T-cell (primary cell): ENCODE results near the gene ABCB10. TPM values are rescaled to one million over a fixed set of nuclear protein-coding genes. Genes with fewer than 3 reads are reported as not detected.

Source experiments
- ATAC-seq, 4 experiments: fragments of 200-7000 bp in 3 of 4; fragments of 150-1000 bp in 1 of 4; cut with Tn5 transposase; replicated peaks in 1 of 4; 1 replicate in 3 of 4; 2 replicates in 1 of 4; pipeline ENCODE4 v1.10.0; 2021; ENCODE audit warnings: moderate library complexity in 3 of 4, mild to moderate bottlenecking in 2 of 4, moderate number of reproducible peaks in 1 of 4
- CTCF ChIA-PET, 2 donors: fragments of 300-600 bp; sonication (Branson Sonifier 250); formaldehyde crosslinking; loops; one replicate each; lab custom pipeline; 2022; ENCODE audit warnings: antibody characterized with exemption in 2 of 2; lab: Charles Lee
- POLR2A ChIA-PET, 2 donors: fragments of 300-600 bp; sonication (Branson Sonifier 250); formaldehyde crosslinking; loops; one replicate each; lab custom pipeline; 2022; ENCODE audit warnings: antibody characterized with exemption in 2 of 2; lab: Charles Lee
- DNase-seq, 35 experiments: peaks; one replicate each; pipeline versions ENCODE4 v3.0.0 to v3.0.0-alpha.2; 2013 to 2023
- H3K27ac ChIP-seq: one replicate; pipeline ENCODE4 v1.5.1; 2013; ENCODE audit warnings: low read length
- H3K27me3 ChIP-seq, 2 experiments: replicated peaks in 1 of 2; 1 replicate in 1 of 2; 2 replicates in 1 of 2; pipeline versions ENCODE4 v1.6.1 to v1.7.0; 2013; ENCODE audit warnings: low read length in 1 of 2, mixed read lengths in 1 of 2; ENCODE audit not compliant: control insufficient read depth in 2 of 2, insufficient read depth in 2 of 2; ENCODE audit errors: extremely low read depth in 1 of 2
- H3K36me3 ChIP-seq, 2 donors: 1 replicate in 1 of 2; 2 replicates in 1 of 2; pipeline versions ENCODE4 v1.6.1 to v1.7.0; 2013; ENCODE audit warnings: low read length in 1 of 2; ENCODE audit not compliant: control insufficient read depth in 2 of 2, insufficient read depth in 1 of 2; ENCODE audit errors: extremely low read depth in 1 of 2
- H3K4me1 ChIP-seq, 2 experiments: 1 replicate in 1 of 2; 2 replicates in 1 of 2; pipeline versions ENCODE4 v1.6.1 to v1.7.0; 2013; ENCODE audit warnings: low read length in 2 of 2, mixed read lengths in 1 of 2; ENCODE audit not compliant: insufficient read depth in 2 of 2, control insufficient read depth in 1 of 2; ENCODE audit errors: extremely low read depth in 1 of 2
- H3K4me3 ChIP-seq, 2 donors: 1 replicate in 1 of 2; 2 replicates in 1 of 2; pipeline versions ENCODE4 v1.5.1 to v1.7.0; 2013; ENCODE audit warnings: mild to moderate bottlenecking in 2 of 2, low read length in 1 of 2, moderate library complexity in 1 of 2; ENCODE audit not compliant: control insufficient read depth in 1 of 2; ENCODE audit errors: extremely low read depth in 1 of 2
- H3K9me3 ChIP-seq: 2 replicates; pipeline ENCODE4 v1.7.0; 2013
- H3K27ac Mint-ChIP-seq, 2 donors: one replicate each; pipeline ENCODE4 v1.8.0; 2020 to 2021; ENCODE audit warnings: mild to moderate bottlenecking in 2 of 2, mixed read lengths in 2 of 2
- H3K27me3 Mint-ChIP-seq, 2 donors: one replicate each; pipeline ENCODE4 v1.8.0; 2021 to 2022; ENCODE audit warnings: mixed read lengths in 2 of 2
- H3K36me3 Mint-ChIP-seq: one replicate; pipeline ENCODE4 v1.8.0; 2021; ENCODE audit warnings: mixed read lengths
- H3K4me1 Mint-ChIP-seq, 3 donors: one replicate each; pipeline ENCODE4 v1.8.0; 2020 to 2022; ENCODE audit warnings: mixed read lengths in 3 of 3, mild to moderate bottlenecking in 1 of 3
- H3K4me3 Mint-ChIP-seq, 3 donors: one replicate each; pipeline ENCODE4 v1.8.0; 2020 to 2022; ENCODE audit warnings: mild to moderate bottlenecking in 3 of 3, mixed read lengths in 3 of 3, moderate library complexity in 3 of 3
- H3K9me3 Mint-ChIP-seq, 3 donors: one replicate each; pipeline ENCODE4 v1.8.0; 2020 to 2022; ENCODE audit warnings: mixed read lengths in 3 of 3
- WGBS: methylation state at CpG from one replicate; pipeline ENCODE4 v1.1.5; 2013; ENCODE audit warnings: missing lambda C conversion rate; ENCODE audit not compliant: insufficient coverage; 5-methylcytosine and 5-hydroxymethylcytosine counted together
- total RNA-seq, 35 experiments: library from RNA in 6 of 35; stranded (reverse) in 6 of 35; fragments of 120-200 nt in 1 of 35; gene quantifications; one replicate each; pipeline versions ENCODE4 v1.2.1 to v1.2.4 and lab custom pipeline; 2013 to 2026

The ABCB10 gene
- total RNA-seq, 5 donors from 2014 or later (not counting 1 experiment from before 2014, with no cell fraction given), result 15.8 to 18.9 (median 18.2) TPM

DNA sequence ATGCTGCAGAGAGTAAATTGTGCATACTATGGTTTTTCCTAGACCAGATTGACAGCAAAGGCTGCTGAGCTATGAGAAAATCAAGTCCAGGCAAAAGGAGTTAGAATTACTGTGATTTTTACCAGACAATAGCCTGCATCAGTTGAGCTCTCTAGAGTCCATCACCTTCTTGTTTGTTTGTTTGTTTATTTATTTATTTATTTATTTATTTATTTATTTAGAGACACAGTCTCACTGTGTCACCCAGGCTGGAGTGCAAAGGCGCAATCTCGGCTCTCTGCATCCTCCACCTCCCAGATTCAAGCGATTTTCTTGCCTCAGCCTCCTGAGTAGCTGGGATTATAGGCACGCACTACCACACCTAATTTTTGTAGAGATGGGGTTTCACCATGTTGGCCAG, 24.2 kb upstream of the ABCB10 start:
- Mint-ChIP-seq H3K4me1 (peaks cover 0 to 4% (median 0%) of the 10 kb centered on the region in 3 donors), H3K4me3 (no peak overlapping the region), H3K9me3 (no peaks in the 10 kb centered on the region), H3K36me3 (no peaks in the 10 kb centered on the region), H3K27ac (no peak overlapping the region), H3K27me3 (peaks cover 4 to 6% of the 10 kb centered on the region in 2 donors)
- Histone ChIP-seq H3K27ac (no peak overlapping the region), H3K27me3 (no peaks in the 10 kb centered on the region), H3K4me1 (no peaks in the 10 kb centered on the region), H3K4me3 (no peak overlapping the region), H3K36me3 (no peaks in the 10 kb centered on the region), H3K9me3 (no peaks in the 10 kb centered on the region)
- CTCF ChIA-PET, result no interaction called here
- no peak for ATAC-seq
- no peak for DNase-seq
- no CpG with 5 or more reads among the region's 4 CpGs for WGBS
- POLR2A ChIA-PET, result no interaction called here

- Mint-ChIP-seq H3K27ac (no peak overlapping the region), H3K9me3 (no peaks in the 10 kb centered on the region), H3K36me3 (no peaks in the 10 kb centered on the region), H3K27me3 (peaks cover 4 to 6% of the 10 kb centered on the region in 2 donors), H3K4me3 (no peak overlapping the region), H3K4me1 (peaks cover 0 to 4% (median 0%) of the 10 kb centered on the region in 3 donors)
- DNase-seq (no peak), ATAC-seq (no peak)
- WGBS, result 92% methylated on average over 7 of the region's 11 CpGs
- CTCF ChIA-PET, result no interaction called here
- Histone ChIP-seq H3K27ac (no peak overlapping the region), H3K27me3 (peaks cover 0 to 4% of the 10 kb centered on the region in 2 experiments), H3K9me3 (no peaks in the 10 kb centered on the region), H3K4me1 (no peaks in the 10 kb centered on the region), H3K4me3 (no peak overlapping the region), H3K36me3 (no peaks in the 10 kb centered on the region)
- POLR2A ChIA-PET, result no interaction called here
Measured at GRCh38 chr1:229582011-229582694, 23.6 kb upstream of the ABCB10 start.

- H3K9me3 Mint-ChIP-seq, result no peaks in the 10 kb centered on the region
- Histone ChIP-seq H3K27ac (no peak overlapping the region), H3K9me3 (no peaks in the 10 kb centered on the region), H3K27me3 (peaks cover 0 to 4% of the 10 kb centered on the region in 2 experiments), H3K36me3 (no peaks in the 10 kb centered on the region), H3K4me1 (no peaks in the 10 kb centered on the region), H3K4me3 (no peak overlapping the region)
- no peaks in the 10 kb centered on the region for H3K36me3 Mint-ChIP-seq
- ChIA-PET CTCF (no interaction called here), POLR2A (no interaction called here)
- peaks cover 4 to 6% of the 10 kb centered on the region in 2 donors for H3K27me3 Mint-ChIP-seq
- no peak overlapping the region for H3K27ac Mint-ChIP-seq
- WGBS, result no CpG with 5 or more reads among the region's 3 CpGs
- no peak for DNase-seq
- no peak for ATAC-seq
- peaks cover 0 to 4% (median 0%) of the 10 kb centered on the region in 3 donors for H3K4me1 Mint-ChIP-seq
- H3K4me3 Mint-ChIP-seq, result no peak overlapping the region
Measured at GRCh38 chr1:229581485-229581884, 23.0 kb upstream of the ABCB10 start.

DNA sequence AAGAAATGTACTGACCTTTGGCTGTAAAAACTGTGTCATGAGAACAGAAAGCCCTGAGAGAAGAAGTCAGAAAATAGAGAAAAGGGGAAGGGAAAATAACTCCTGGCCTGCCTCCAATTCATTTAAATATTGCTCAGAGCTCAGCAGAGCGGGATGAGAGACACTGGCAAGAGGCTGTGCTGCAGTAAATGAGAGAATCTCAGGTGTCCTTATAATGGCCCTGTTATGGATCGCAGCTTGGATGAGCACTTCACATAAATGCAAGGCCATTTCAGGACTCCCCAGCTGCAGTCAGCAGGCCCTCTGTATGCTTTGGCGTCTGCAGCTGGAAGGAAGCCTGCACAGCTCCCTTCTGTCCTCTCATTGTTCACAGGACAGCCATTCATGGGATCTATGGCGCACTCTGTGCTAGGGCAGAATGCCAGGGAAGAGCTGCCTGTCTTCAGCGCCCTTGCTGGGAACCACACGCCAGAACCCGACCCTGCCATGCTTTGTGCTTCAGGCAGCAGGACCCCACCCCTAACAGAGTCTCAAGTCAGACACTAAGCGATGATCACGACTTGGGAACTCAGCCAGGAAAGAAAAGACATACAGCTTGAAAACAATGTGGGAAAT, 20.7 kb upstream of the ABCB10 start:
- WGBS, result 91% methylated on average over 6 of the region's 9 CpGs
- H3K9me3 Mint-ChIP-seq, result no peaks in the 10 kb centered on the region
- H3K4me3 Mint-ChIP-seq, result no peak overlapping the region
- DNase-seq, result no peak
- Histone ChIP-seq H3K27me3 (peaks cover 0 to 4% of the 10 kb centered on the region in 2 experiments), H3K4me3 (no peak overlapping the region), H3K27ac (no peak overlapping the region), H3K9me3 (no peaks in the 10 kb centered on the region), H3K36me3 (no peaks in the 10 kb centered on the region), H3K4me1 (no peaks in the 10 kb centered on the region)
- ChIA-PET POLR2A (no interaction called here), CTCF (no interaction called here)
- no peak overlapping the region for H3K27ac Mint-ChIP-seq
- peaks cover 0 to 4% (median 0%) of the 10 kb centered on the region in 3 donors for H3K4me1 Mint-ChIP-seq
- H3K36me3 Mint-ChIP-seq, result no peaks in the 10 kb centered on the region
- ATAC-seq, result no peak
- H3K27me3 Mint-ChIP-seq, result peaks cover 4 to 6% of the 10 kb centered on the region in 2 donors

- Histone ChIP-seq H3K27ac (no peak overlapping the region), H3K27me3 (peaks cover 0 to 4% of the 10 kb centered on the region in 2 experiments), H3K4me1 (no peaks in the 10 kb centered on the region), H3K4me3 (no peak overlapping the region), H3K9me3 (no peaks in the 10 kb centered on the region), H3K36me3 (no peaks in the 10 kb centered on the region)
- 86% methylated on average over 5 of the region's 14 CpGs for WGBS
- ChIA-PET CTCF (no interaction called here), POLR2A (no interaction called here)
- peaks cover 4 to 13% of the 10 kb centered on the region in 2 donors for H3K27me3 Mint-ChIP-seq
- no peak overlapping the region for H3K4me3 Mint-ChIP-seq
- H3K36me3 Mint-ChIP-seq, result no peaks in the 10 kb centered on the region
- H3K4me1 Mint-ChIP-seq, result peaks cover 0 to 4% (median 0%) of the 10 kb centered on the region in 3 donors
- DNase-seq, result no peak
- no peak overlapping the region for H3K27ac Mint-ChIP-seq
- H3K9me3 Mint-ChIP-seq, result no peaks in the 10 kb centered on the region
- no peak for ATAC-seq
Measured at GRCh38 chr1:229578168-229579058, 19.9 kb upstream of the ABCB10 start.

DNA sequence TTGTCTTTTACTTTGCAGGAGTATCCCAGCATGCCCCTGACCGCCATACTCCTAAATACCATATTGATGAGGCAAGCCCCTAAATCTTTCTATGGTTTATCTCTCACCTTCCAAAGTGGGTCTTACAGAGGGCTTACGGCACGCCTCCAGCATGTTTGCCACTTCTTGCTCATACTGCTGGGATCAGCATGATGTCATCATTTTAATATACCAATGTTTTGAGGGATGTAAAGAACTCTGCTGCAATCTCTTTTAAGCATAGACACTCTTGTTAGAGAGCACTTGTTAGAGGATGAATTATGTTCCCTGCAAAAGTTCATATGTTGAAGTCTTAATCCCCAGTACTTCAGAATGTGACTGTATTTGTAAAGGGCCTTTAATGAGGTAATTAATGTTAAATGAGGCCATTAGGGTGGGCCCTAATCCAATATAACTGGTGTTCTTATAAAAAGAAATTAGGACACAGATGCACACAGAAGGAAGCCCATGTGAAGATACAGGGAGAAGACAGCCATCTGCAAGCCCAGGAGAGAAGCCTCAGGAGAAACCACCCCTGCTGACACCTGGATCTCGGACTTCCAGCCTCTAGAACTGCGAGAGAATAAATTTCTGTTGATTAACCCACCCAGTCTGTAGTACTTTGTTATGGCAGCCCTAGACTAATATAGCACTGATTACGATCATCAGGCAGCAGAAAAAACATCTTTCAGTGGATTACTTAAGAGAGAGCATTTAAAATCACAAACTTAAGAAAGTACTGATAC, 16.4 kb upstream of the ABCB10 start:
- H3K9me3 ChIP-seq, result no peaks in the 10 kb centered on the region
- DNase-seq (no peak), ATAC-seq (no peak)
- Mint-ChIP-seq H3K4me3 (no peak overlapping the region), H3K27ac (no peak overlapping the region), H3K36me3 (no peaks in the 10 kb centered on the region), H3K9me3 (no peaks in the 10 kb centered on the region), H3K4me1 (peaks cover 0 to 4% (median 0%) of the 10 kb centered on the region in 3 donors), H3K27me3 (peaks cover 4 to 13% of the 10 kb centered on the region in 2 donors)
- H3K4me1 ChIP-seq, result no peaks in the 10 kb centered on the region
- H3K4me3 ChIP-seq, result no peak overlapping the region
- no peak overlapping the region for H3K27ac ChIP-seq
- 92% methylated on average over 2 of the region's 6 CpGs for WGBS
- CTCF ChIA-PET, result no interaction called here
- H3K36me3 ChIP-seq, result no peaks in the 10 kb centered on the region
- peaks cover 0 to 4% of the 10 kb centered on the region in 2 experiments for H3K27me3 ChIP-seq
- POLR2A ChIA-PET, result no interaction called here
